Fibroblast of skin of scalp (primary cell): Measurements from ENCODE around the gene ZFC3H1. TPM values are rescaled to one million over a fixed set of nuclear protein-coding genes. Genes with fewer than 3 reads are reported as not detected.
"Not testable (repeated sequence)": the region's sequence is repeated elsewhere in the genome, so short reads cannot be mapped to it uniquely, and the experiment has no call there.

Experiments
- DNase-seq: peaks from one replicate; pipeline ENCODE4 v3.0.0-alpha.2; 2013
- polyA plus RNA-seq, 2 experiments: library from polyadenylated mRNA; unstranded; fragments of 120-200 nt; gene quantifications; one replicate each; pipeline ENCODE4 v1.2.1, GENCODE V29; 2013; ENCODE audit not compliant: insufficient read length in 2 of 2

ZFC3H1 gene, protein sequence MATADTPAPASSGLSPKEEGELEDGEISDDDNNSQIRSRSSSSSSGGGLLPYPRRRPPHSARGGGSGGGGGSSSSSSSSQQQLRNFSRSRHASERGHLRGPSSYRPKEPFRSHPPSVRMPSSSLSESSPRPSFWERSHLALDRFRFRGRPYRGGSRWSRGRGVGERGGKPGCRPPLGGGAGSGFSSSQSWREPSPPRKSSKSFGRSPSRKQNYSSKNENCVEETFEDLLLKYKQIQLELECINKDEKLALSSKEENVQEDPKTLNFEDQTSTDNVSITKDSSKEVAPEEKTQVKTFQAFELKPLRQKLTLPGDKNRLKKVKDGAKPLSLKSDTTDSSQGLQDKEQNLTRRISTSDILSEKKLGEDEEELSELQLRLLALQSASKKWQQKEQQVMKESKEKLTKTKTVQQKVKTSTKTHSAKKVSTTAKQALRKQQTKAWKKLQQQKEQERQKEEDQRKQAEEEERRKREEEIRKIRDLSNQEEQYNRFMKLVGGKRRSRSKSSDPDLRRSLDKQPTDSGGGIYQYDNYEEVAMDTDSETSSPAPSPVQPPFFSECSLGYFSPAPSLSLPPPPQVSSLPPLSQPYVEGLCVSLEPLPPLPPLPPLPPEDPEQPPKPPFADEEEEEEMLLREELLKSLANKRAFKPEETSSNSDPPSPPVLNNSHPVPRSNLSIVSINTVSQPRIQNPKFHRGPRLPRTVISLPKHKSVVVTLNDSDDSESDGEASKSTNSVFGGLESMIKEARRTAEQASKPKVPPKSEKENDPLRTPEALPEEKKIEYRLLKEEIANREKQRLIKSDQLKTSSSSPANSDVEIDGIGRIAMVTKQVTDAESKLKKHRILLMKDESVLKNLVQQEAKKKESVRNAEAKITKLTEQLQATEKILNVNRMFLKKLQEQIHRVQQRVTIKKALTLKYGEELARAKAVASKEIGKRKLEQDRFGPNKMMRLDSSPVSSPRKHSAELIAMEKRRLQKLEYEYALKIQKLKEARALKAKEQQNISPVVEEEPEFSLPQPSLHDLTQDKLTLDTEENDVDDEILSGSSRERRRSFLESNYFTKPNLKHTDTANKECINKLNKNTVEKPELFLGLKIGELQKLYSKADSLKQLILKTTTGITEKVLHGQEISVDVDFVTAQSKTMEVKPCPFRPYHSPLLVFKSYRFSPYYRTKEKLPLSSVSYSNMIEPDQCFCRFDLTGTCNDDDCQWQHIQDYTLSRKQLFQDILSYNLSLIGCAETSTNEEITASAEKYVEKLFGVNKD (N-terminal part only)
- 27.8 TPM for polyA plus RNA-seq (2013, experiment 1 of 2; ENCODE audit: insufficient read length)
- polyA plus RNA-seq (2013, experiment 2 of 2; ENCODE audit: insufficient read length), result 29.7 TPM

DNA sequence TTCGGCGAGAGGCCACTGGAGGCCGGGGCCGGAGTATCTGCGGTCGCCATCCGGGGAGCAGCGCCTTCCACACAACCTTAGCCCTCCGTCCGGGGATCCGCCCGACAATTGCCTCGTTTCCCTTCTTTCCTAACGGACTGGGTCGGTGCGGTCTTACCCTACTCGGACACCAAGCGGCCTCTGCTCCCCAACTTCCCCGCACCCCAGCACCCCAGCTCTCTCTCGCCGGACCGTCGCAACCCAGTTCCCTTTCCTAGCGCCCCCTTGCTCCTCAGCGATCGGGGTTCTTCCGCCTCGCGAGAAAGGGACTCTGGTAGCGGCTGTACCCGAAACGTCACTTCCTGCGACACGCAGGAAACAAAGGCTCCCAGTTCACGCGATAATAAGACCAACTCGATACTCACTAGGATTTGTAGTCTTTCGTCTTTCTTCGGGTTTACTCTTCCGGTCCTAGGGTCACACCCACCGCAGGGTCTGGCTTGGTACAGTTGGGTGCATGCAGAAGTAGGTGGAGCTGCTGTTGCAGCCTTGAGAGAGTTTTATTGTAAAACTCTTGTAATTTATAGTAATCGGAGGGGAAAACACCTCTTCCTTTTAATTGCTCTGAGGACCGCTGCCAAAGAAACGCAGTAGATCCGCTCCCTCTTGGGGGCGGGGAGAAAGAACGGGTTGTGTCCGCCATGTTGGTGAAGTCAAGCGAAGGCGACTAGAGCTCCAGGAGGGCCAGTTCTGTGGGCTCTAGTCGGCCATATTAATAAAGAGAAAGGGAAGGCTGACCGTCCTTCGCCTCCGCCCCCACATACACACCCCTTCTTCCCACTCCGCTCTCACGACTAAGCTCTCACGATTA lies at the start of gene ZFC3H1, which contains the start of gene THAP2:
TSS of gene ZFC3H1 (minus strand) at position 288 of the 850 bp plus-strand sequence. CDS start at position 50, 238 bp downstream.
TSS of gene THAP2 (plus strand) at position 741 of the 850 bp plus-strand sequence. CDS start 209 bp downstream, outside the sequence.
- peak; percentile 100 for DNase-seq

DNA sequence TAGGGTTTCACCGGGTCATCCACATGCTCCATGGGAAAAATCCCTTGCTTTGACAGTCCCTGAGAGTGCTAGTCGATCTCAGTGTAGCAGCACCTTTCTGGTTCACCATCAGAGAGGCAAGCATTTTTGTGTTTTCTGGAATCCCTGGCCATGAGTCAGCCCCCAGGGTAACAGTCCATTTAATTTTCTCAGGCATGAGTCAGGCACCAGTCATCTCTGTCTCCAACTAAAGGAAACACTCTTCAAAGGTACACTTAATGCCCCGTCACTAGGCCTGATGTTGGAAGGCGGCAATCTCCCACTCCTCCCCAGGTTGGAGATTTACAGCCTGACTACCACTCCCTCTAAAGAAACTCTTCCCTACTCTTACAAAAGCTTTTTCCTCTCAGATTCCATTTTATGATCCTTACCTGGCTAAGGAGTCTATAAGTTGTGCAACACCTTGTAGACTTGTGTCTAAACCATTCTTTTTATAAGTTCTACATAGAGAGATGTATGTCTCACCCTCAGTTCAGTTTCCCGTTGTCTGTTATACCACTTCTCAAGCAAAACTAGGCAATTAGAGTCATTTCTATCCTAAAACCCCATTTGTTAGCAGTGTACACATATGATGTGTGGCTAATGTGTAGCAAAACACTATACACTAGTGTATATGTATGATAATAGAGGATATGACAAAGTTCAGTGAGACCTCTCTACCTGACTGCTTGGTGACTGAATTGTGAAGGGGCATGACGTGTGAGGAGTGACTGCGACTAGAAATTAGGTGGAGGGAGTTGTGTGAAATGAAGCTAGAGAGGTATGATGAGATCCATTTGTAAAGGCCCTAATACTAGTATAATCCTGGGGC lies 46.9 kb upstream of the ZFC3H1 start:
- DNase-seq, result peak; percentile 85

DNA sequence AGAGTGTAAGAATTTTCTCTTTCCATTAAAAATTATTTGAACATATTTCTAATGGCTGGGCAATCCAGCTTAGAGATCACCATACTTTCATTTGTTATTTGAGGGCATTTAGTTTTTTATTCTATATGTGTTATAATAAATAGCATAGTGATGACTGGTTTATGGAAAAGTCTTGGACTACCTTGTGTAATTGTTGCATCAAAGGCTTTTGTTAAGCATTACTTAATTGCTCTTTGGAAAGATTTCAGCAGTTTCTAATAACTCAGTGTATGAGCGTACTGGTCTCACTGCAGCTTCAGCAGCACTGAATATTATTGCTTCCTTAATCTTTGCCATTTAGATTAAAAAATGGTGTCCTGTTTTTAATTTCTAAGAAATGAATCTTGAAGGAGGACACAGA lies 45.0 kb upstream of the ZFC3H1 start:
- DNase-seq, result no peak

DNA sequence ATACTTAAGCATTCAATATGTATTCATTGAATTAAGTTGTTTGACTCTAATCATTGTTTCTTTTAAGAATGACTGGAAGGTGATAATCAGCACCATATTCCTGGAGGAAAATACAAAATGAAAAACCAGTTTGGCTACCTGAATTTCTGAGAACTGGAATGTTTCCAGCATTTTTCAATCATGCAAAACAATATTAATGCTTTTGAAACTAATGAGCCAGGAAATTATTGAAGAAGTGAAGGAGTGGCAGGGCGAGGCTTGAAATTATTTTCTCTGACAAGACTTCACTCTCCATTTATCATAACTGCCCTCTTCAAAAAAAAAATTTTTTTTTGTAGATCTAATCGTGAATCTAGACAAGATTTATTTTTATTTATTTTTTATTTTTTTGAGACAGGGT lies 41.3 kb upstream of the ZFC3H1 start:
- DNase-seq, result no peak

DNA sequence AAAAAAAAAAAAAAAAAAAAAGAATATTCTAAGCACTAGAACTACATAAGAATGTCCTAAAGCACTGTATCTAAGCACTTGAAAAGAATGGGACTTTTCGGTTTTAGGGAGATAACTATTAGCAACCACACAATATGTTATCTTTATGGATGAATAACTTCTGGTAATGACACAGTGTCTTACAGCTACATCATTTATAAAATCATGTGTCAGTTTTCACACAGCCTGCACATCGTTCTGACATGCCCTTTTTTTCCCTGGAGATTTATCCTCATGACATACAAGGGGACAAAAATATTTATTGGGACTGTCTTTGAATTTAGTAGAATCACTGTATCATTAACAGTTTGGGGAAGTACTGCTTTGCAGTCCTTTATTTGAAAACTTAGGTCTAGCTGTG lies 39.6 kb upstream of the ZFC3H1 start:
- DNase-seq, result no peak

DNA sequence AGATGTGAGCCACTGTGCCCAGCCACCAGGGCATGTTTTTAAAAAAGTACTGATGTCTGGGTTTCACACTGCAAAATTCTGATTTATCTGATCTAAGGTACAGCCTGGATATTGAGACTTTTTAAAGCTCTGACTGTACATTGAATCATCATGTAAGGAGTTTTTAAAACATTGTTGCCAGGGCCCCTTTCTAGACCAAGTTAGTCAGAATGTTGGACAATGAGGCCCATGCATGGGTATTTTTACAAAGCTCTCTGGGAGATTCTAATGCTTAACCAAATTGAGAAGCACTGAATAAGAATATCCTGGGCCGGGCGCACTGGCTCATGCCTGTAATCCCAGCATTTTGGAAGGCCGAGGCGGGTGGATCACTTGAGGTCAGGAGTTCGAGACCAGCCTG lies 38.9 kb upstream of the ZFC3H1 start:
- no peak for DNase-seq

DNA sequence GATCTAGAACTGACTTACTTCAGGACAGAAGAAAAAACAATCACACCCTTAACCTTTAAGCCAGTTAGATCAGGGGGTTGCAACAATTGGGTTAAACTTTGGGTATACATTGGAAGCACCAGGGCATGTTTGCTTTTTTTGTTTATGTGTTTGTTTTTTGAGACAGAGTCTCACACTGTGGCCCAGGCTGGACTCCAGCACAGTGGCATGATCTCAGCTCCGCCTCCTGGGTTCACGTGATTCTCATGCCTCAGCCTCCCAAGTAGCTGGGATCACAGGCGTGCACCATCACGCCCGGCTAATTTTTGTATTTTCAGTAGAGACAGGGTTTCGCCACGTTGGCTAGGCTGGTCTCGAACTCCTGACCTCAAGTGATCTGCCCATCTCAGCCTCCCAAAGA lies 38.5 kb upstream of the ZFC3H1 start:
- DNase-seq, result not testable (repeated sequence)

DNA sequence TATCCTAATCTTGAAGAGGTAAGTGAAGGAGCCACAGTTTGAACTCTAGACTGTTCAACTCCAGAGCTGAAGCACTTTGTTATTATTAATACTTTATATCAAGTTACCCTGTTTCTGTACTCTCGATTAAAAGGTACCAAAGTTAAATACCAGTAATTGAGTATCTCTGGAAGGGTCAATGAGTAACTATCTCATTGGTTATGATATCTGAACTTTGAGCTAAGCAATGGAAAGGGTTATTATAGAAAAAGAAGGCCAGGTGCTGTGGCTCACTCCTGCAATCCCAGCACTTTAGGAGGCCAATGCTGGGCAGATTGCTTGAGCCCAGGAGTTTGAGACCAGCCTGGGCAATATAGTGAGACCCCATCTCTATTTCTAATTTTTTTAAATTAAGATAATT lies 32.1 kb upstream of the ZFC3H1 start:
- DNase-seq, result no peak

DNA sequence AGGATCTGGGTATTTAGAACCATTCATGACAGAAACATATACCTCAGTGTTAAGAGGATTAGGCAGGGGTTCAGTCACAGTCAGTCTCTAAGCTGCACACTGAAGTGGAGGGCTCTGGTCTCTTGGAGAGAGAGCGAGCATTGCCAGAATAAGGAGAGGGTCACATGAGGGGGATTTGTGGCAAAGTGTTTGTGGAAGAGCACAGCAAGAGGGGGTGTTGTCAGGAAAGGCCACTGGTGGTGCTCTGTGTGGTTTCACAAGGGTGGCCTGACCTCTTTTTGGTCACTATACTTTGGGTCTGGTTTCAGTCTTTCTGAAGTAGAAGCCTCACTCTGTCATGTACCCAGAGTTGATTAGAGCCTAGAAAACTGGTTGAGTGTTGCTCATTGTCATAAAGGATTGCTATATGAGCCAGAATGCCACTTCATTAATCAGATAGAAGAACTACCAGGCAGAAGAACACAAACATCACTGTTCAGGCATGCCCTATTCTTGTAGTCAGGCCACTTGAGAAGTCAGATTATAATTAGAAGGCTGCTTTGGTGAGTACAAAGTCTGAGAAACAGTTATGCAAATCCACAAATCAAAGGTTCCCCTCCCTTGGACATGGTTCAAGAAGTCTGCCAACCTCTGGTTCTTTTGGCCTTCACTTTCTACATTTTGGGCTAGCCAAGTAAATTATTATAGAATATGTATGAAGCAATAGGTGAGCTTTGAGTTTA lies 30.6 kb upstream of the ZFC3H1 start:
- no peak for DNase-seq

DNA sequence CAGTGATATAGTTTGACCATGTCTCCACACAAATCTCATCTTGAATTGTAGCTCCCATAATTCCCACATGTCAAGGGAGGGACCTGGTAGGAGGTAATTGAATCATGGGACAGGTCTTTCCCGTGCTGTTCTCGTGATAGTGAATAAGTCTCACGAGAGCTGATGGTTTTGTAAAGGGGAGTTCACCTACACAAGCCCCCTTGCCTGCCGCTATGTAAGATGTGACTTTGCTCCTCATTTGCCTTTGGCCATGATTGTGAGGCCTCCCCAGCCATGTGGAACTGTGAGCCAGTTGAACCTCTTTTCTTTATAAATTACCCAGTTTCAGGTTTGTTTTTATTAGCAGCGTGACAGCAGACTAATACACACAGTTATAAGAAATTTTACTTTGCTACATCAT lies 30.0 kb upstream of the ZFC3H1 start:
- DNase-seq, result not testable (repeated sequence)

DNA sequence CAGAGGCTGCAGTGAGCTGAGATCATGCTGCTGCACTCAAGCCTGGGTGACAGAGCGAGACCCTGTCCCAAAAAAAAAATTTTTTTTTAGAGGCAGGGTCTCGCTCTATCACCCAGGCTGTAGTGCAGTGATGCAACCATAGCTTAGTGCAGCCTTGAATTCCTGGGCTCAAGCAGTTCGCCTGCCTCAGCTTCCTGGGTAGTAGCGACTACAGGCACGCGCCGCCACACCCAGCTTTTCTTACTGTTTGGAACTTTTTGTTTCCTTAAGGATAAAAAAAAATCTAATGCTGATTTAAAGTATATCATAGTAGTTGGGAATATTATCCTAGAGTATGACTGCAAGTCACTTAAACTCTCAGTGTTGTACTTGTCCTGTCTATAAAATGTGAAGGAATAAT lies 29.5 kb upstream of the ZFC3H1 start:
- no peak for DNase-seq

DNA sequence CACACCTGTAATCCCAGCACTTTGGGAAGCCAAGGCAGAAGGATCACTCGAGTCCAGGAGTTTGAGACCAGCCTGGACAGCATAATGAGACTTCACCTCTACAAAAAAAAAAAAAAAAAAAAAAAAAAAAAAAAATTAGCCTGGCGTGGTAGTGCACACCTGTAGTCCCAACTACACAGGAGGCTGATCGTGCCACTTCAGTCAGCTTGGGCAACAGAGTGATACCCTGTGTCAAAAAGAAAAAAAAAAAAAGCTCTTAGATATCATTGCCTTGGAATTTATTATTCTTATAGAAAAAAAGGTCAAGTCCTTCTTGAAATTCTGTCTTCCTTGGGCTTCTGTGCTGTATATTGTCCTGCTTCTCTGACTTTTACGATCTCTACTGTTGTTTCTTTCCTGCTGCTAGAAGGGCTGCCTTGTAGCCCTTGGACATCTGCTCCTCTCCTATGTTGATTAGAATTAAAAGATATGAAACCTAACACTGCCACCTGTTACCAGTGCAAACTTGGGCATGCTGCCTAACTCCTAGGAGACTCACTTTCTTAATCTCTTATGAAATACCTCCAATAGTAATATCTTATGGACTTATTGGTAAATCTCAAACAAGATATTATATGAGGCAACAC lies 28.0 kb upstream of the ZFC3H1 start:
- DNase-seq, result no peak

DNA sequence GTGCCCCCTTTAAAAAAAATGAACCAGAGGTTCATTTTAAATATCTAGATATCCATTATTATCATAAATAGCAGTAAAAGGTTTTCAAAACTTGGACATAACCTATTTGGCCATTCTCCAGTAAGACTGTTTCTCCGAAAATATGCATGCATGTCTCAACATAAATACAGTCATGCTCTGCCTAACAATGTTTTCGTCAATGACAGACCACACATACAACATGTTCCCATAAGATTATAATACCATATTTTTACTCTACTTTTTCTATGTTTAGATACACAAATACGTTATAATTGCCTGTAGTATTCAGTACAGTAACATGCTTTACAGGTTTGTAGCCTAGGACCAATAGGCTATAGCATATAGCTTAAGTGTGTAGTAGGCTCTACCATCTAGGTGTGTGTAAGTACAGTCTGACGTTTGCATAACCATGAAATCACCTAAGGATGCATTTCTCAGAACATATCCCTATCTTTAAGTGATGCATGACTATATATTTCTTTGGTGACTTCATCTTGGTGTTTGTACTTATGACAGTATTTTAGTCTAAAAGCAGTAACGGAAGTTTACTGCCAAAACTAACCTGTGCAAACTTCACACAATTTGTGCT lies 25.4 kb upstream of the ZFC3H1 start:
- no peak for DNase-seq

DNA sequence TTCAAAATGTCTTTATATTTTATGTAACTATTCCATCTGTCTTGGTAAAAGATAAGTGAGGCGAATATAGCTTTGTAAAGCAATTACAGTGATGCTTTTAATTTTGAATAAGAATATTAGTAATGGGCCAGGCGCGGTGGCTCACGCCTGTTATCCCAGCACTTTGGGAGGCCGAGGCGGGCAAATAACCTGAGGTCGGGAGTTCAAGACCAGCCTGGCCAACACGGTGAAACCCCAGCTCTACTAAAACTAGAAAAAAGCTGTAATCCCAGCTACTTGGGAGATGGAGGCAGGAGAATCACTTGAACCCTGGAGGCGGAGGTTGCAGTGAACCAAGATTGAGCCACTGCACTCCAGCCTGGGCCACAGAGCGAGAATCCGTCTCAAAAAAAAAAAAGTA lies 23.5 kb upstream of the ZFC3H1 start:
- DNase-seq, result not testable (repeated sequence)

DNA sequence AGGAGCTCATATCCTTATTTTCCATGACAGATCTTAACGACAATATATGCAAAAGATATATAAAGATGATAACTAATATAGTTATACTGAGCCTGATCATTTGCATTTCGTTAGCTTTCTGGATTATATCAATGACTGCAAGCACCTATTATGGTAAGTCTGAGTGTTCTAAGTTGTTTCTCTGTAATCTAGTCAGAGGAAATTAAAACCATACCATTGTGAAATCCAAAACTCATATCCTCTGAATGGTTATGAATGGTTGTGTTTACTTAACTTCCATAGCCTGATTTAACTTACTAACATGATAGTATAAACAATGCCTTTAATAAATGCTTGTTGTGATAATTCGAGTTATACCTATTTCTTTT lies 23.0 kb upstream of the ZFC3H1 start:
- no peak for DNase-seq

DNA sequence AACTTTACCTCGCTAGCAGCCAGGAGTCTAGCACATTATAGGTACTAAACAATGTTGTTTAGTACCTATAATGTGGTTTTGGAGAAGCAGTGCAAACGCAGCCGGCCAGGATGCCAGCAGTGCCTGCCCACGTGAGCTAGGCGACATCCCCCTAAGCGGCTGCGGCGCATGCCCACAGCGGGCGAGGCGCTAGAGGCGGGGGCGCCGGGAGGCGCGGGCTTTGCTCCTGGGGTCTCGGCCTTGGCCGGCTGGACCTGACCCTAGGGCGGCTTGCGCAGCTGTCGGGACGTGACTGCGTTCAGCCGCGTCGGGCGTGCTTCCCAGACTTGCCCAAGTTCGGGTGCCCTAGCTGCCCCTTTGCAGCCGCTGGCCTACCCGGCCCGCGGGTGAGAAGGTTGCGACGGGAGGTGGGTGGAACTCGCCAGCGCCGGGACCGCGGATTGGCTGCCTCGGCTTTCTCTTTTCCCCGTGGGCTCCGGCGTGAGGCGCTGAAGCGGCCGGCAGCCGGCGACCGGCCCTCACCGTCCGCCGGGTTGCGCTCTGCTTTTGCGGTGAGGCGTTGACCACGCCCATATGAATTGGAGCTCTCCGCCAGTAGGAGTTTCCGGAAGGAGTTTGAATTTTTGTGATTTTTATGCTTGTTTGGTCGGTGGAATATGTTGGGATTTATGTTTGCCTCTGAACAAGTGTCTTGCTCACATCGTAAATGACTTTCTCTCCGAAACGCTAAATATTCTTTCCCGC lies 22.4 kb upstream of the ZFC3H1 start, which contains the start of gene TMEM19:
TSS of gene TMEM19 (plus strand) at position 169 of the 744 bp plus-strand sequence. CDS start 599 bp downstream, outside the sequence.
- peak; percentile 90 for DNase-seq

DNA sequence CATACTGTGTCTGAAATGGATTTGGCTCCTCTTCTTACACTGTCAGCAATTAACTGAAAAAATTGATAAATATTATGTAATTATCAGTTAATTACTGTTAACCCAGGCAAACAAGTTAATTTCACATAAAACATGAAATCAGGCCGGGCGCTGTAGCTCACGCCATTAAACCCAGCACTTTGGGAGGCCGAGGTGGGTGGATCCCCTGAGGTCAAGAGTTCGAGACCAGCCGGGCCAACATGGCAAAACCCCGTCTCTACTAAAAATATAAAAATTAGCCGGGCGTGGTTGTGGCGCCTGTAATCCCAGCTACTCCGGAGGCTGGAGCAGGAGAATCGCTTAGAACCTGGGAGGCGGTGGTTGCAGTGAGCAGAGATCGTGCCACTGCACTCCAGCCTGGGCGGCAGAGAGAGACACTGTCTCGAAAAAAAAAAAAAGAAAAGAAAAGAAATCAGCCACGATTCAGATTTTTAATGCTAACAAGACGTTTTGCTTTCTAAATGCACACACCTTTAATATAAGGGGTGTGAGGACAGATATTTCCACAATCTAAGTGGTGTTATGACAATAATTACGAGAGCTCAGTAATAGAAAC lies 21.8 kb upstream of the ZFC3H1 start:
- DNase-seq, result no peak

DNA sequence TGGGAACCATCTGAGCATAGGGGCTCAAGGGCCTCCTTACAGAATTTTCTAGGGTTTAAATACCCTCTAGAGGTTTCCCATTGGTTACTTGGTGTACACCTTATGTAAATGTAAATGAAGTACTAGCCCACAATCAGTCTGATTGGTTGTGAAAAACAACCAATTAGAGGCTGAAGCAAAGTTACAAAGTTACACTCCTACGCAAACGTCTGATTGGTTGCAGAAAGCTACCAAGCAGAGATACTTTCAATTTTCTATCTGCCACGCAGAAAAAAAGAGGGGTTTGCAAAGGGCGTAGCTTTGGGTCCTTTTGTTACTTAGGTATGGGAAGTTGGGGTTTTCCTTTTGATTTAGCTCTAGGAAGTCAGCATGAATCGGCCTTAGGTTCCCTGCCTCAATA lies 20.4 kb upstream of the ZFC3H1 start:
- DNase-seq, result no peak
